SK-N-MC (cell line): ENCODE data around the gene INMT.

Experiments
- DNase-seq: peaks from one replicate; pipeline ENCODE4 v3.0.0-alpha.2; 2011; ENCODE audit warnings: low read depth, low spot score
- H3K27ac ChIP-seq: fragments of 200-600 bp; sonication (generic); 2 replicates; pipeline ENCODE4 v1.5.1; 2016; ENCODE audit warnings: mixed run types
- H3K36me3 ChIP-seq: fragments of 200-600 bp; sonication (generic); 2 replicates; pipeline ENCODE4 v1.6.1; 2017; ENCODE audit warnings: antibody characterized with exemption, low read length, mixed read lengths; ENCODE audit not compliant: insufficient read depth
- H3K4me3 ChIP-seq: fragments of 200-600 bp; sonication (generic); 2 replicates; pipeline ENCODE4 v1.5.1; 2016
- H3K9ac ChIP-seq: fragments of 200-600 bp; sonication (generic); 2 replicates; pipeline ENCODE4 v1.8.0; 2017; ENCODE audit warnings: mixed run types, mixed read lengths; ENCODE audit not compliant: insufficient read length
- H3K9me3 ChIP-seq: fragments of 200-600 bp; sonication (generic); 2 replicates; pipeline ENCODE4 v1.6.1; 2017; ENCODE audit warnings: low read depth, mild to moderate bottlenecking, antibody characterized with exemption, low read length, moderate library complexity, mixed read lengths
- EZH2 ChIP-seq: fragments of 200-600 bp; sonication (generic); IDR thresholded peaks from one replicate; pipeline ENCODE4 v1.6.1; 2017; ENCODE audit warnings: antibody characterized with exemption
- FOXP2 ChIP-seq: optimal IDR thresholded peaks from 2 replicates; pipeline ENCODE3; 2011; ENCODE audit warnings: mild to moderate bottlenecking, moderate library complexity; ENCODE audit not compliant: insufficient read depth; ENCODE audit errors: extremely low read length, control extremely low read depth
- POLR2AphosphoS5 ChIP-seq: IDR thresholded peaks from 2 replicates; pipeline ENCODE4 v1.6.1; 2012; ENCODE audit warnings: mild to moderate bottlenecking, low read depth, low read length, borderline replicate concordance

INMT gene

GRCh38 chr7:30739691-30740090 lies 12.2 kb upstream of the INMT start:
- TF ChIP-seq EZH2 (no peak), POLR2AphosphoS5 (no peak), FOXP2 (no peak)
- no peaks in the 10 kb centered on the region for H3K36me3 ChIP-seq
- no peaks in the 10 kb centered on the region for H3K9me3 ChIP-seq
- DNase-seq = no peak
- no peak overlapping the region for H3K27ac ChIP-seq
- H3K4me3 ChIP-seq = no peak overlapping the region
- no peak overlapping the region for H3K9ac ChIP-seq

- Histone ChIP-seq H3K4me3 (no peak overlapping the region), H3K27ac (no peak overlapping the region), H3K9me3 (no peaks in the 10 kb centered on the region), H3K9ac (no peak overlapping the region), H3K36me3 (no peaks in the 10 kb centered on the region)
- DNase-seq = no peak
- TF ChIP-seq FOXP2 = no peak
- TF ChIP-seq POLR2AphosphoS5 = no peak
- TF ChIP-seq EZH2 = no peak
These were observed 11.3 kb upstream of the INMT start for GRCh38 chr7:30740417-30741181.

GRCh38 chr7:30741289-30741688 lies 10.6 kb upstream of the INMT start:
- DNase-seq = no peak
- no peaks in the 10 kb centered on the region for H3K36me3 ChIP-seq
- TF ChIP-seq FOXP2 = no peak
- TF ChIP-seq POLR2AphosphoS5 = no peak
- no peak for TF ChIP-seq EZH2
- no peak overlapping the region for H3K9ac ChIP-seq
- H3K27ac ChIP-seq = no peak overlapping the region
- no peak overlapping the region for H3K4me3 ChIP-seq
- no peaks in the 10 kb centered on the region for H3K9me3 ChIP-seq

- no peak overlapping the region for H3K27ac ChIP-seq
- TF ChIP-seq POLR2AphosphoS5 = no peak
- TF ChIP-seq FOXP2 = no peak
- TF ChIP-seq EZH2 = no peak
- DNase-seq = no peak
- H3K9me3 ChIP-seq = no peaks in the 10 kb centered on the region
- H3K4me3 ChIP-seq = no peak overlapping the region
- H3K9ac ChIP-seq = no peak overlapping the region
- H3K36me3 ChIP-seq = no peaks in the 10 kb centered on the region
These were observed 8.4 kb upstream of the INMT start for GRCh38 chr7:30743371-30744074.

GRCh38 chr7:30744075-30744417 lies 7.9 kb upstream of the INMT start:
- TF ChIP-seq EZH2 = no peak
- no peak for TF ChIP-seq POLR2AphosphoS5
- no peak for TF ChIP-seq FOXP2
- H3K4me3 ChIP-seq = no peak overlapping the region
- no peak for DNase-seq
- no peak overlapping the region for H3K9ac ChIP-seq
- H3K9me3 ChIP-seq = no peaks in the 10 kb centered on the region
- no peak overlapping the region for H3K27ac ChIP-seq
- no peaks in the 10 kb centered on the region for H3K36me3 ChIP-seq

- Histone ChIP-seq H3K9ac (no peak overlapping the region), H3K9me3 (no peaks in the 10 kb centered on the region), H3K27ac (no peak overlapping the region), H3K4me3 (no peak overlapping the region), H3K36me3 (no peaks in the 10 kb centered on the region)
- TF ChIP-seq POLR2AphosphoS5 = no peak
- no peak for TF ChIP-seq EZH2
- no peak for DNase-seq
These were observed 6.5 kb upstream of the INMT start for GRCh38 chr7:30745261-30745941.

GRCh38 chr7:30750010-30750409 lies 1.9 kb upstream of the INMT start:
- TF ChIP-seq EZH2 = no peak
- no peak for TF ChIP-seq POLR2AphosphoS5
- TF ChIP-seq FOXP2 = no peak
- Histone ChIP-seq H3K36me3 (no peaks in the 10 kb centered on the region), H3K9me3 (no peaks in the 10 kb centered on the region), H3K4me3 (no peak overlapping the region), H3K27ac (no peak overlapping the region), H3K9ac (no peak overlapping the region)
- no peak for DNase-seq

- Histone ChIP-seq H3K36me3 (no peaks in the 10 kb centered on the region), H3K27ac (no peak overlapping the region), H3K9me3 (no peaks in the 10 kb centered on the region), H3K9ac (no peak overlapping the region), H3K4me3 (no peak overlapping the region)
- no peak for DNase-seq
- no peak for TF ChIP-seq EZH2
- no peak for TF ChIP-seq POLR2AphosphoS5
- TF ChIP-seq FOXP2 = no peak
These were observed 968 bp upstream of the INMT start for GRCh38 chr7:30750683-30751650.

GRCh38 chr7:30752484-30752883 lies 549 bp downstream of the INMT start:
- Histone ChIP-seq H3K36me3 (no peaks in the 10 kb centered on the region), H3K27ac (no peak overlapping the region), H3K9me3 (no peaks in the 10 kb centered on the region), H3K9ac (no peak overlapping the region), H3K4me3 (no peak overlapping the region)
- TF ChIP-seq POLR2AphosphoS5 = no peak
- TF ChIP-seq EZH2 = no peak
- TF ChIP-seq FOXP2 = no peak
- DNase-seq = no peak
